Trophoblast cell (in vitro differentiated cells and primary cell): Measurements from ENCODE around the gene PTPRM.

Experiments
- DNase-seq, 2 donors: peaks; one replicate each; pipeline ENCODE4 v3.0.0-alpha.2; 2016
- H2AFZ ChIP-seq: 2 replicates; pipeline ENCODE4 v1.6.1; 2013; ENCODE audit warnings: low read length, moderate library complexity, mild to moderate bottlenecking; ENCODE audit not compliant: insufficient read depth, poor library complexity
- H2AK5ac ChIP-seq: 2 replicates; pipeline ENCODE4 v1.6.1; 2013; ENCODE audit warnings: mild to moderate bottlenecking, low read length
- H2BK120ac ChIP-seq: 2 replicates; pipeline ENCODE4 v1.6.1; 2013; ENCODE audit warnings: low read length, mild to moderate bottlenecking, moderate library complexity; ENCODE audit not compliant: insufficient read depth, poor library complexity
- H2BK12ac ChIP-seq: 2 replicates; pipeline ENCODE4 v1.6.1; 2013; ENCODE audit warnings: mild to moderate bottlenecking, low read length, moderate library complexity
- H2BK5ac ChIP-seq: 2 replicates; pipeline ENCODE4 v1.6.1; 2013; ENCODE audit warnings: low read length, low read depth, moderate library complexity, mild to moderate bottlenecking; ENCODE audit not compliant: poor library complexity
- H3K14ac ChIP-seq: 2 replicates; pipeline ENCODE4 v1.6.1; 2013; ENCODE audit warnings: mild to moderate bottlenecking, low read length
- H3K18ac ChIP-seq: 2 replicates; pipeline ENCODE4 v1.6.1; 2013; ENCODE audit warnings: mild to moderate bottlenecking, low read length
- H3K23ac ChIP-seq: 2 replicates; pipeline ENCODE4 v1.6.1; 2013; ENCODE audit warnings: low read length
- H3K27ac ChIP-seq: 2 replicates; pipeline ENCODE4 v1.5.1; 2013; ENCODE audit warnings: low read depth, mild to moderate bottlenecking, inconsistent platforms, low read length, moderate library complexity
- H3K27me3 ChIP-seq: 2 replicates; pipeline ENCODE4 v1.6.1; 2013; ENCODE audit warnings: inconsistent platforms, mild to moderate bottlenecking, low read length, moderate library complexity; ENCODE audit not compliant: insufficient read depth
- H3K36me3 ChIP-seq, 2 experiments: 1 replicate in 1 of 2; 2 replicates in 1 of 2; pipeline ENCODE4 v1.6.1; 2013; ENCODE audit warnings: low read length in 2 of 2, mild to moderate bottlenecking in 2 of 2, moderate library complexity in 1 of 2; ENCODE audit not compliant: insufficient read depth in 2 of 2, control insufficient read depth in 1 of 2
- H3K4ac ChIP-seq: 2 replicates; pipeline ENCODE4 v1.6.1; 2013; ENCODE audit warnings: low read depth, mild to moderate bottlenecking, low read length, moderate library complexity
- H3K4me1 ChIP-seq, 2 experiments: 1 replicate in 1 of 2; 2 replicates in 1 of 2; pipeline ENCODE4 v1.6.1; 2013; ENCODE audit warnings: low read length in 2 of 2, mild to moderate bottlenecking in 2 of 2, moderate library complexity in 1 of 2; ENCODE audit not compliant: insufficient read depth in 2 of 2, control insufficient read depth in 1 of 2
- H3K4me2 ChIP-seq: 2 replicates; pipeline ENCODE4 v1.6.1; 2013; ENCODE audit warnings: inconsistent platforms, mild to moderate bottlenecking, low read length, moderate library complexity
- H3K4me3 ChIP-seq: 2 replicates; pipeline ENCODE4 v1.5.1; 2013; ENCODE audit warnings: mild to moderate bottlenecking, low read depth, low read length, inconsistent platforms
- H3K79me1 ChIP-seq: one replicate; pipeline ENCODE4 v1.6.1; 2013; ENCODE audit warnings: low read length
- H3K79me2 ChIP-seq: 2 replicates; pipeline ENCODE4 v1.6.1; 2013; ENCODE audit warnings: low read length, mild to moderate bottlenecking; ENCODE audit not compliant: control insufficient read depth, insufficient read depth, poor library complexity
- H3K9ac ChIP-seq: 2 replicates; pipeline ENCODE4 v1.6.1; 2013; ENCODE audit warnings: mild to moderate bottlenecking, low read length
- H3K9me3 ChIP-seq: 2 replicates; pipeline ENCODE4 v1.6.1; 2013; ENCODE audit warnings: low read depth, mild to moderate bottlenecking, control low read depth, inconsistent platforms, low read length; ENCODE audit not compliant: insufficient read depth
- H4K12ac ChIP-seq: 2 replicates; pipeline ENCODE4 v1.6.1; 2013; ENCODE audit warnings: low read depth, mild to moderate bottlenecking, low read length, moderate library complexity
- H4K8ac ChIP-seq: 2 replicates; pipeline ENCODE4 v1.6.1; 2013; ENCODE audit warnings: low read depth, mild to moderate bottlenecking, low read length, moderate library complexity
- H4K91ac ChIP-seq: one replicate; pipeline ENCODE4 v1.6.1; 2013; ENCODE audit warnings: low read depth, mild to moderate bottlenecking, low read length, moderate library complexity
- WGBS: extraction: QIAGEN DNeasy Blood & Tissue Kit; methylation state at CpG from one replicate; pipeline ENCODE4 v1.1.7; 2013; ENCODE audit warnings: missing lambda C conversion rate; ENCODE audit not compliant: insufficient read length, insufficient coverage; ENCODE audit errors: extremely low coverage; 5-methylcytosine and 5-hydroxymethylcytosine counted together

The PTPRM gene

GRCh38 chr18:7982216-7982615 lies 415.1 kb downstream of the PTPRM start:
- no peak overlapping the region for H3K23ac ChIP-seq
- H3K79me2 ChIP-seq = no peaks in the 10 kb centered on the region
- no peak overlapping the region for H3K18ac ChIP-seq
- H3K27me3 ChIP-seq = no peaks in the 10 kb centered on the region
- peaks cover 0 to 3% of the 10 kb centered on the region in 2 experiments for H3K4me1 ChIP-seq
- H3K36me3 ChIP-seq = peaks cover 0 to under 1% of the 10 kb centered on the region in 2 experiments
- H3K9ac ChIP-seq = no peak overlapping the region
- H3K14ac ChIP-seq = no peak overlapping the region
- H3K27ac ChIP-seq = no peak overlapping the region
- H2BK12ac ChIP-seq = no peak overlapping the region
- H4K91ac ChIP-seq = no peak overlapping the region
- H3K4me2 ChIP-seq = no peak overlapping the region
- H3K4ac ChIP-seq = no peak overlapping the region
- H4K8ac ChIP-seq = no peak overlapping the region
- H3K79me1 ChIP-seq = no peaks in the 10 kb centered on the region
- DNase-seq = no peak
- no peak overlapping the region for H3K4me3 ChIP-seq
- no peak overlapping the region for H2BK120ac ChIP-seq
- H3K9me3 ChIP-seq = no peaks in the 10 kb centered on the region
- H4K12ac ChIP-seq = no peak overlapping the region
- H2BK5ac ChIP-seq = no peak overlapping the region
- no peak overlapping the region for H2AK5ac ChIP-seq
- H2AFZ ChIP-seq = no peak overlapping the region

GRCh38 chr18:7987284-7987976 lies 420.3 kb downstream of the PTPRM start:
- Histone ChIP-seq H3K23ac (no peak overlapping the region), H2BK120ac (no peak overlapping the region), H3K79me2 (no peaks in the 10 kb centered on the region), H3K4me1 (no peaks in the 10 kb centered on the region), H2AFZ (no peak overlapping the region), H3K79me1 (no peaks in the 10 kb centered on the region), H2BK5ac (no peak overlapping the region), H3K36me3 (no peaks in the 10 kb centered on the region), H3K14ac (no peak overlapping the region), H3K4me2 (no peak overlapping the region), H3K27ac (no peak overlapping the region), H3K18ac (no peak overlapping the region), H2AK5ac (no peak overlapping the region), H3K9ac (no peak overlapping the region), H3K27me3 (no peaks in the 10 kb centered on the region), H4K91ac (no peak overlapping the region), H4K8ac (no peak overlapping the region), H2BK12ac (no peak overlapping the region), H3K4me3 (no peak overlapping the region), H4K12ac (no peak overlapping the region), H3K9me3 (no peaks in the 10 kb centered on the region), H3K4ac (no peak overlapping the region)
- WGBS = no CpG with 5 or more reads among the region's 3 CpGs
- DNase-seq = no peak

GRCh38 chr18:7990670-7991069 lies 423.6 kb downstream of the PTPRM start:
- DNase-seq = no peak
- H3K36me3 ChIP-seq = no peaks in the 10 kb centered on the region
- no peak overlapping the region for H3K4me2 ChIP-seq
- no peaks in the 10 kb centered on the region for H3K79me2 ChIP-seq
- H3K9me3 ChIP-seq = no peaks in the 10 kb centered on the region
- H3K4me3 ChIP-seq = no peak overlapping the region
- no CpG with 5 or more reads among the region's 1 CpG for WGBS
- H3K27ac ChIP-seq = no peak overlapping the region
- no peak overlapping the region for H3K18ac ChIP-seq
- no peak overlapping the region for H3K23ac ChIP-seq
- no peak overlapping the region for H2AK5ac ChIP-seq
- no peaks in the 10 kb centered on the region for H3K79me1 ChIP-seq
- H2AFZ ChIP-seq = no peak overlapping the region
- H2BK5ac ChIP-seq = no peak overlapping the region
- no peak overlapping the region for H2BK120ac ChIP-seq
- H3K4me1 ChIP-seq = no peaks in the 10 kb centered on the region
- H2BK12ac ChIP-seq = no peak overlapping the region
- H3K27me3 ChIP-seq = no peaks in the 10 kb centered on the region
- H4K91ac ChIP-seq = no peak overlapping the region
- H3K4ac ChIP-seq = no peak overlapping the region
- no peak overlapping the region for H4K8ac ChIP-seq
- H3K9ac ChIP-seq = no peak overlapping the region
- H3K14ac ChIP-seq = no peak overlapping the region
- H4K12ac ChIP-seq = no peak overlapping the region

GRCh38 chr18:8001711-8002301 lies 434.7 kb downstream of the PTPRM start:
- H4K91ac ChIP-seq = no peak overlapping the region
- H3K4ac ChIP-seq = no peak overlapping the region
- H2AK5ac ChIP-seq = no peak overlapping the region
- H3K14ac ChIP-seq = no peak overlapping the region
- H2BK5ac ChIP-seq = no peak overlapping the region
- no peaks in the 10 kb centered on the region for H3K36me3 ChIP-seq
- no CpG with 5 or more reads among the region's 3 CpGs for WGBS
- no peak overlapping the region for H2BK120ac ChIP-seq
- no peak overlapping the region for H2BK12ac ChIP-seq
- H3K9me3 ChIP-seq = no peaks in the 10 kb centered on the region
- no peak overlapping the region for H3K4me3 ChIP-seq
- H3K9ac ChIP-seq = no peak overlapping the region
- H3K18ac ChIP-seq = no peak overlapping the region
- no peak overlapping the region for H3K4me2 ChIP-seq
- H3K23ac ChIP-seq = no peak overlapping the region
- H3K27ac ChIP-seq = no peak overlapping the region
- no peak overlapping the region for H4K8ac ChIP-seq
- no peaks in the 10 kb centered on the region for H3K79me2 ChIP-seq
- no peak overlapping the region for H2AFZ ChIP-seq
- no peak for DNase-seq
- no peaks in the 10 kb centered on the region for H3K79me1 ChIP-seq
- H3K27me3 ChIP-seq = no peaks in the 10 kb centered on the region
- no peak overlapping the region for H4K12ac ChIP-seq
- no peaks in the 10 kb centered on the region for H3K4me1 ChIP-seq
